ENCODE data around the gene OR4D10.
"Not testable (repeated sequence)": the region's sequence is repeated elsewhere in the genome, so short reads cannot be mapped to it uniquely, and the experiment has no call there.

Gene OR4D10

DNA sequence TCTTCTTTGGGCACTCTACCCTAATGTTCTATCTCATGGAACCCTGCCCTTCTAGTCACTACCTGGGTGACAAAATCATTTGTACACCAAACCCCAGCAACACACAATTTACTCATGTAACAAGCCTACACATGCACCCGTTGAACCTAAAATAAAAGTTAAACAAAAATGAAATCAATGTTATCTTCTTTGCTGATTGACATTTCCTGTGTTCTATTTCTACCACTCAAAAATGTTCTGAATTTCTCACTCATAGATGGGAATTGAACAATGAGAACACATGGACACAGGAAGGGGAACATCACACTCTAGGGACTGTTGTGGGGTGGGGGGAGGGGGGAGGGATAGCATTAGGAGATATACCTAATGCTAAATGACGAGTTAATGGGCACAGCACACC, 47.0 kb downstream of the OR4D10 start:
- H3K27me3 ChIP-seq (ENCODE audit: control insufficient read depth, insufficient read depth, low read length, poor library complexity, severe bottlenecking); H3K36me3 ChIP-seq (ENCODE audit: control insufficient read depth, insufficient read depth, low read length); H3K9me3 ChIP-seq (ENCODE audit: control insufficient read depth, low read length); H3K4me3 ChIP-seq (ENCODE audit: insufficient read depth, low read depth, low read length); H3K4me1 ChIP-seq (ENCODE audit: control insufficient read depth, insufficient read depth, low read length); H3K27ac ChIP-seq (ENCODE audit: insufficient read depth, low read depth, low read length, poor library complexity, severe bottlenecking): not testable (repeated sequence)
- 75 to 84% methylated on average over 1 to 2 of the region's 2 CpGs for WGBS, 2 experiments

DNA sequence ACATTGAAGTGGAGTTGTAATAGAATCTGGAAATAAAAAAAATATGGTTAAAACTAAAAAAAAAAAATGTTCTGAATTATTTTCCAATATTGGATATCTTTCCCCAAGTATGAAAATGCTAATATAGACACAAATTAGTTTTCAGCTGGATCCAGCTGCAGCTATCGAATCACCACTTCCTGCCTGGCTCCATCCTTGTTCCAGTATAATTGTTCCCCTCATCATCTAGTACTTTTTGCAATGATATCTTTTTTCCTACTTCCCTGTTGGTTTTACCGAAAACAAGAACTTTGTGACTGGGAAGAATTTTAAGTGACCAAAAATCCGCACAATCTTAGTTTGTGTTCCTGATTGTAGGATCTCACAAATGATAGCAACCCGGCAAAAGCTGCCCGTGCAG, 47.6 kb downstream of the OR4D10 start:
- no peaks in the 10 kb centered on the region for H3K4me1 ChIP-seq (ENCODE audit: control insufficient read depth, insufficient read depth, low read length)
- no peaks in the 10 kb centered on the region for H3K9me3 ChIP-seq (ENCODE audit: control insufficient read depth, low read length)
- H3K36me3 ChIP-seq (ENCODE audit: control insufficient read depth, insufficient read depth, low read length) = no peaks in the 10 kb centered on the region
- WGBS, 2 experiments = 93 to 94% methylated on average over 5 of the region's 5 CpGs
- no peak overlapping the region for H3K4me3 ChIP-seq (ENCODE audit: insufficient read depth, low read depth, low read length)
- no peaks in the 10 kb centered on the region for H3K27me3 ChIP-seq (ENCODE audit: control insufficient read depth, insufficient read depth, low read length, poor library complexity, severe bottlenecking)
- no peak overlapping the region for H3K27ac ChIP-seq (ENCODE audit: insufficient read depth, low read depth, low read length, poor library complexity, severe bottlenecking)

- H3K27me3 ChIP-seq (ENCODE audit: control insufficient read depth, insufficient read depth, low read length, poor library complexity, severe bottlenecking) = no peaks in the 10 kb centered on the region
- 22 to 39% methylated on average over 1 of the region's 1 CpG for WGBS, 2 experiments
- no peaks in the 10 kb centered on the region for H3K9me3 ChIP-seq (ENCODE audit: control insufficient read depth, low read length)
- H3K36me3 ChIP-seq (ENCODE audit: control insufficient read depth, insufficient read depth, low read length) = no peaks in the 10 kb centered on the region
- H3K4me3 ChIP-seq (ENCODE audit: insufficient read depth, low read depth, low read length) = no peak overlapping the region
- H3K4me1 ChIP-seq (ENCODE audit: control insufficient read depth, insufficient read depth, low read length) = peaks cover 16% of the 10 kb centered on the region
- no peak overlapping the region for H3K27ac ChIP-seq (ENCODE audit: insufficient read depth, low read depth, low read length, poor library complexity, severe bottlenecking)
Observed at GRCh38 chr11:59523541-59523940, 50.4 kb downstream of the OR4D10 start.

DNA sequence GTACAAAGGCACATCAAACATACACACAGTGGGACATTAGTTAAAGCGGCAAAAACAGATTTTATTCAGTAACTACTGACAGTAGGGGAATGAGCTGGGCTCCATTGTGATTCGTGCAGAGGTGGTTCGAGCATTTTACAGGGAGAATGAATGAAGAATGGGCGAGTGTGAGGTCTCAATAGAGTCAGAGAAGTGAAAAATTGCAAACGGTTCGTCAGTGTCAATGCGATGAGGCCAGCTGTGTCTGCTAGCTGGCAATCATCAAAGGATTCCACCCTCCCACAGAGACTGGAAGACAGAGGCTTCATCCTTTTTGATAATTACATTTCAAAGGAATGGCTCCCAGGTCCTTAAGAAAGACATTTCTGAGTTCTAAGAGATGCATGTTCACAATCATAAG, 55.6 kb downstream of the OR4D10 start:
- H3K27me3 ChIP-seq (ENCODE audit: control insufficient read depth, insufficient read depth, low read length, poor library complexity, severe bottlenecking) = no peaks in the 10 kb centered on the region
- peak overlapping the region; percentile 17 for H3K27ac ChIP-seq (ENCODE audit: insufficient read depth, low read depth, low read length, poor library complexity, severe bottlenecking)
- H3K36me3 ChIP-seq (ENCODE audit: control insufficient read depth, insufficient read depth, low read length) = no peaks in the 10 kb centered on the region
- 7 to 10% methylated on average over 7 of the region's 7 CpGs for WGBS, 2 experiments
- H3K9me3 ChIP-seq (ENCODE audit: control insufficient read depth, low read length) = no peaks in the 10 kb centered on the region
- peaks cover 24% of the 10 kb centered on the region for H3K4me1 ChIP-seq (ENCODE audit: control insufficient read depth, insufficient read depth, low read length)
- H3K4me3 ChIP-seq (ENCODE audit: insufficient read depth, low read depth, low read length) = no peak overlapping the region

All from ectodermal cell (in vitro differentiated cells).